Caco-2 (cell line): ENCODE measurements around the gene TEAD1. TPM values are rescaled to one million over a fixed set of nuclear protein-coding genes. Genes with fewer than 3 reads are reported as not detected.

Experiments used
- BruUV-seq: library from RNA; stranded (reverse); fragments of 400-500 nt; replicated peaks from 2 replicates; lab custom pipeline; 2021; lab: Mats Ljungman, UMichigan
- CTCF ChIA-PET: fragments of 300-600 bp; sonication (Branson Sonifier 250); formaldehyde crosslinking; loops from one replicate; lab custom pipeline; 2022; ENCODE audit warnings: antibody characterized with exemption; lab: Charles Lee
- POLR2A ChIA-PET: fragments of 300-600 bp; sonication (Branson Sonifier 250); formaldehyde crosslinking; loops from one replicate; lab custom pipeline; 2022; ENCODE audit warnings: antibody characterized with exemption; lab: Charles Lee
- DNase-seq, 2 experiments: peaks; one replicate each; pipeline versions ENCODE4 v3.0.0 to v3.0.0-alpha.2; 2020 to 2022
- H3K27me3 ChIP-seq: replicated peaks from 2 replicates; pipeline ENCODE4 v1.6.0; 2011; ENCODE audit warnings: low read length; ENCODE audit not compliant: control insufficient read depth, insufficient read depth
- H3K36me3 ChIP-seq: 2 replicates; pipeline ENCODE4 v1.5.1; 2011; ENCODE audit warnings: low read length; ENCODE audit not compliant: control insufficient read depth, insufficient read depth
- H3K4me1 ChIP-seq: fragments of 250-450 bp; sonication (Bioruptor Pico); 2 replicates; pipeline ENCODE4 v1.5.1; 2020; ENCODE audit warnings: mild to moderate bottlenecking
- H3K4me3 ChIP-seq: 2 replicates; pipeline ENCODE4 v1.5.1; 2011; ENCODE audit warnings: low read depth, mild to moderate bottlenecking, control low read depth, low read length
- H3K9me3 ChIP-seq: fragments of 250-450 bp; sonication (Bioruptor Pico); 2 replicates; pipeline ENCODE4 v1.5.1; 2020; ENCODE audit warnings: mild to moderate bottlenecking, moderate library complexity
- H3K27ac Mint-ChIP-seq: one replicate; pipeline ENCODE4 v1.8.0; 2022; ENCODE audit warnings: mixed read lengths; ENCODE audit not compliant: unreplicated experiment
- H3K27me3 Mint-ChIP-seq: one replicate; pipeline ENCODE4 v1.8.0; 2022; ENCODE audit warnings: mixed read lengths; ENCODE audit not compliant: insufficient read depth, unreplicated experiment
- H3K36me3 Mint-ChIP-seq: one replicate; pipeline ENCODE4 v1.8.0; 2022; ENCODE audit warnings: mild to moderate bottlenecking, mixed read lengths; ENCODE audit not compliant: insufficient read depth, unreplicated experiment
- H3K4me1 Mint-ChIP-seq: one replicate; pipeline ENCODE4 v1.8.0; 2022; ENCODE audit warnings: low read depth, mixed read lengths; ENCODE audit not compliant: unreplicated experiment
- H3K4me3 Mint-ChIP-seq: one replicate; pipeline ENCODE4 v1.8.0; 2022; ENCODE audit warnings: mild to moderate bottlenecking, moderate library complexity, mixed read lengths; ENCODE audit not compliant: unreplicated experiment
- H3K9me3 Mint-ChIP-seq: one replicate; pipeline ENCODE4 v1.8.0; 2022; ENCODE audit warnings: mixed read lengths; ENCODE audit not compliant: unreplicated experiment
- intact Hi-C: fragments of 100-400 bp; cut with micrococcal nuclease; formaldehyde crosslinking; loops from one replicate; pipeline ENCODE4 v1.10.0; 2022; ENCODE audit not compliant: unreplicated experiment
- total RNA-seq: library from RNA; stranded (reverse); gene quantifications from 2 replicates; pipeline ENCODE4 v1.2.3, GENCODE V29; 2022
- TF ChIP-seq, protein P1 (sequence below), 2 experiments: fragments of 200-600 bp in 1 of 2; IDR thresholded peaks; 1 replicate in 1 of 2; 2 replicates in 1 of 2; pipeline versions ENCODE4 v1.5.1 to v1.8.0; 2011 to 2022; ENCODE audit warnings: antibody characterized with exemption in 1 of 2, control low read depth in 1 of 2, inconsistent platforms in 1 of 2, low read depth in 1 of 2, low read length in 1 of 2, mild to moderate bottlenecking in 1 of 2, moderate library complexity in 1 of 2; ENCODE audit not compliant: insufficient read depth in 1 of 2, severe bottlenecking in 1 of 2, unreplicated experiment in 1 of 2

The TEAD1 gene
- total RNA-seq, 1 experiment from 2014 or later = 144 TPM

DNA sequence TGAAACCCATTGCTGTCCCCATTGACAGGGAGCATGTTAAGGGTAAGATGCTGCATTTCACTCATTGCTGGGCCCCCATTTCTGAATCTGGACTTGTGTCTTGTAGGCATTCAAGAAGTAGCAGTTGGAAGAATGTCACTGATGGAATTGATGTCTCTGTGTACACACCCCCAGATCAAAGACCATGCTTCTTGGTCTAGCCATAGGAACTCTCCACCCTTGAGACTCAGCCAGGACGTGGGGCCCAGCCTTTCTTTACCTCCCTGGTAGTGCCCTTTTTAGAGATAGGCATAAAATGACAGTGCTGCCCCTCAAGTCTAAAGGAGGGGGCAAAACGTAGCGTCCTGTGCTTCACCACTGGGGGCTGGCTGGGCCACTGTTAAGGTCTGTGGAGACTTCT, 135.1 kb downstream of the TEAD1 start:
- DNase-seq = no peak
- Histone ChIP-seq H3K4me3 (no peak overlapping the region), H3K4me1 (peaks cover 92% of the 10 kb centered on the region), H3K9me3 (no peaks in the 10 kb centered on the region), H3K36me3 (no peaks in the 10 kb centered on the region), H3K27me3 (no peaks in the 10 kb centered on the region)
- Mint-ChIP-seq H3K9me3 (no peaks in the 10 kb centered on the region), H3K27ac (peak overlapping the region; percentile 35), H3K36me3 (peaks cover 34% of the 10 kb centered on the region), H3K4me3 (no peak overlapping the region), H3K4me1 (peaks cover 60% of the 10 kb centered on the region), H3K27me3 (no peaks in the 10 kb centered on the region)
- POLR2A ChIA-PET = no interaction called here
- BruUV-seq = no TSS peak
- intact Hi-C loops = no loop called here
- CTCF ChIA-PET = interaction anchor here (0.6 kb wide), 1 partner anchor 479 kb away, joined by 5 read pairs; no protein-coding TSS in a partner anchor
- TF ChIP-seq, protein P1, sequence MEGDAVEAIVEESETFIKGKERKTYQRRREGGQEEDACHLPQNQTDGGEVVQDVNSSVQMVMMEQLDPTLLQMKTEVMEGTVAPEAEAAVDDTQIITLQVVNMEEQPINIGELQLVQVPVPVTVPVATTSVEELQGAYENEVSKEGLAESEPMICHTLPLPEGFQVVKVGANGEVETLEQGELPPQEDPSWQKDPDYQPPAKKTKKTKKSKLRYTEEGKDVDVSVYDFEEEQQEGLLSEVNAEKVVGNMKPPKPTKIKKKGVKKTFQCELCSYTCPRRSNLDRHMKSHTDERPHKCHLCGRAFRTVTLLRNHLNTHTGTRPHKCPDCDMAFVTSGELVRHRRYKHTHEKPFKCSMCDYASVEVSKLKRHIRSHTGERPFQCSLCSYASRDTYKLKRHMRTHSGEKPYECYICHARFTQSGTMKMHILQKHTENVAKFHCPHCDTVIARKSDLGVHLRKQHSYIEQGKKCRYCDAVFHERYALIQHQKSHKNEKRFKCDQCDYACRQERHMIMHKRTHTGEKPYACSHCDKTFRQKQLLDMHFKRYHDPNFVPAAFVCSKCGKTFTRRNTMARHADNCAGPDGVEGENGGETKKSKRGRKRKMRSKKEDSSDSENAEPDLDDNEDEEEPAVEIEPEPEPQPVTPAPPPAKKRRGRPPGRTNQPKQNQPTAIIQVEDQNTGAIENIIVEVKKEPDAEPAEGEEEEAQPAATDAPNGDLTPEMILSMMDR (IDR thresholded peaks at IDR 0.05; ENCODE audit: insufficient read depth in 1 of 2, low read depth in 1 of 2, low read length in 1 of 2, severe bottlenecking in 1 of 2, unreplicated experiment in 1 of 2) = no peak

DNA sequence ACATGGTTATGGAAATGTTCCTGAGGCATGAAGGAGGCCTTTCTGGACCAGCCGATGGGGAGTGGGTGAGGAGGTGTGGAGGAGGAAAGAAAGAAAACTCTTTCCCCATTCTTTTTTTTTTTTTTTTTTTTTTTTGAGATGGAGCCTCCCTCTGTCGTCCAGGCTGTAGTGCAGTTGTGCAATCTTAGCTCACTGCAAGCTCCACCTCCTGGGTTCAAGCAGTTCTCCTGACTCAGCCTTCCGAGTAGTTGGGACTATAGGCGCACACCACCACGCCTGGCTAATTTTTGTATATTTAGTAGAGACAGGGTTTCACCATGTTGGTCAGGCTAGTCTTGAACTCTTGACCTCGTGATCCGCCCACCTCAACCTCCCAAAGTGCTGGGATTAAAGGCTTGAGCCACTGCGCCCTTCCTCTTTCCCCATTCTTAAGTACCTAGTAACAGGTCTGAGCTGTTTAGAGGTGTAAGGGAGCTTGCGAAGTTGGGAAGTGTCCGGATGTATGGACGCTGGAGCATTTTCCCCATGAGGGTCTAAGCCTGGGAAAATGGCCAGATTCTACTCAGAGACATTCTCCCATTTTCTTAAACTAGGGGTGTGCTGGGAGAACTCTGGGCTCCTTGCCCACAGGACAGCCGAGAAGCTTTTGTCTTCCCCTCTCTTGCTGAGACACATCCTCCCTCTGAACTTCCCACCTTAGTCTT, 135.8 kb downstream of the TEAD1 start:
- Histone ChIP-seq H3K4me1 (peaks cover 92% of the 10 kb centered on the region), H3K27me3 (no peaks in the 10 kb centered on the region), H3K9me3 (no peaks in the 10 kb centered on the region), H3K36me3 (no peaks in the 10 kb centered on the region), H3K4me3 (no peak overlapping the region)
- Mint-ChIP-seq H3K27ac (peak overlapping the region; percentile 35), H3K4me1 (peaks cover 60% of the 10 kb centered on the region), H3K27me3 (no peaks in the 10 kb centered on the region), H3K9me3 (no peaks in the 10 kb centered on the region), H3K36me3 (peaks cover 40% of the 10 kb centered on the region), H3K4me3 (no peak overlapping the region)
- ChIA-PET POLR2A (no interaction called here), CTCF (interaction anchor here (0.6 to 1.0 kb wide), 5 partner anchors 9 to 480 kb away, joined by 3 to 7 read pairs (median 3); no protein-coding TSS in a partner anchor)
- TF ChIP-seq, protein P1 (IDR thresholded peaks at IDR 0.05; ENCODE audit: insufficient read depth in 1 of 2, low read depth in 1 of 2, low read length in 1 of 2, severe bottlenecking in 1 of 2, unreplicated experiment in 1 of 2) = no peak
- BruUV-seq = no TSS peak
- intact Hi-C loops = no loop called here
- no peak for DNase-seq

- intact Hi-C loops = no loop called here
- H3K27me3 Mint-ChIP-seq = no peaks in the 10 kb centered on the region
- ChIA-PET CTCF (interaction anchor here (1.0 kb wide), 2 partner anchors 78 to 140 kb away, joined by 3 to 7 read pairs; no protein-coding TSS in a partner anchor), POLR2A (no interaction called here)
- H3K36me3 ChIP-seq = no peaks in the 10 kb centered on the region
- peaks cover 40% of the 10 kb centered on the region for H3K36me3 Mint-ChIP-seq
- no TSS peak for BruUV-seq
- H3K27me3 ChIP-seq = no peaks in the 10 kb centered on the region
- TF ChIP-seq, protein P1 (IDR thresholded peaks at IDR 0.05; ENCODE audit: insufficient read depth in 1 of 2, low read depth in 1 of 2, low read length in 1 of 2, severe bottlenecking in 1 of 2, unreplicated experiment in 1 of 2) = no peak
- no peak overlapping the region for H3K4me3 ChIP-seq
- no peak overlapping the region for H3K4me3 Mint-ChIP-seq
- no peaks in the 10 kb centered on the region for H3K9me3 Mint-ChIP-seq
- DNase-seq = no peak
- peaks cover 60% of the 10 kb centered on the region for H3K4me1 Mint-ChIP-seq
- no peaks in the 10 kb centered on the region for H3K9me3 ChIP-seq
- peaks cover 92% of the 10 kb centered on the region for H3K4me1 ChIP-seq
- no peak overlapping the region for H3K27ac Mint-ChIP-seq
Measured at GRCh38 chr11:12810568-12810894, 136.3 kb downstream of the TEAD1 start.
